Endometrium (tissue), 2 donors: ENCODE data around the gene TNFRSF4.

Experiments used
- FAIRE-seq: peaks from 2 replicates; lab custom pipeline; 2012; peaks lifted over from hg19 to GRCh38; lab: Jason Lieb, UNC
- donor health status: control.
- donor health status: control.

TNFRSF4 gene

GRCh38 chr1:1245178-1245816 lies 31.3 kb upstream of the TNFRSF4 start:
- FAIRE-seq = no peak

DNA sequence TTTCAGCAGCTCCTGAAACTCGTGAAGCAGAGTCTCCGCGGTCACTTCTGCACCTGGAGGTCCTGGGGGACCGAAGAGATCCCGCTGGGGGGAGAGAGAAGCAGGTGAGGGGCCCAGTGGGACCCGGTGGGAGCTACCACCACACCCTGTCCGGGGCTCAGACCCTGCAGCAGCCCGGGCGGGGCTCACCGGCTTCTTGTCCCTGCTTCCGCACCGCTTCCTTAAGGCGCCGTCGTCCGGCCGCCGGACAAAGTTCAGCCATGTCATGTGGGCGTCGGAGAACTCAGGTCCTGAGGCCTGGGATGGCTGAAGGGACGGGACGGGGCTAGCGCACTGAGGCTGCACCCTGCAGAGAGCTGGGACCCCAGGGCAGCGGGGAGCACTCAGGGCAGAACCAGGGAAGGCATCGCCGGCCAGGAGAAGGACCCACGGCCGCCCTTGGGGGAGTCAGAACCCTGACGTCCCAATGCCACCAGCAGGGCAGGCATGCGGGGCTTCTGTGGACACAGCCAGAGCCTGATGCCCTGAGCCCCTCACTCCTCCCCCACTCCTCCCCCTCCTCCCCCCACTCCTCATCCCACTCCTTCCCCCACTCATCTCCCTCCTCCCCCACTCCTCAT lies 30.3 kb upstream of the TNFRSF4 start:
- no peak for FAIRE-seq

DNA sequence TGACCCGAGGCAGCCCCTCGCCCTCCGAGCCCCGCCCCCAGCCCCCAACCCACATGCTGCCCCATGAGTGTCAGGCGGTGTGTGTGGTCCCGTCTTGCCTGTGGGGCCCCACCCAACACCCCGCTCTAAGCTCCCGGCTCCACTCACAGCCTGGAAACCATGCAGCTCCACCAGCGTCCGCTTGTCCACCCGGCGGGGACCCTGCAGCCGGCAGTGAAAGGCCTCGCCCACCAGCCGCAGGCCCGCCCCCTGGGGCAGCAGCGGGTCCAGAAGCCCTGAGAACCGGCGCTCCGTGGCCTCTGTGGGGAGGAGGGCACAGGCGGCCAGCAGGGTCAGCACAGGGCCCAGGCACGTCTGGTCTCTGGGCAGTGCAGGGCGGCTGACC lies 29.8 kb upstream of the TNFRSF4 start:
- no peak for FAIRE-seq

GRCh38 chr1:1243266-1243660 lies 29.3 kb upstream of the TNFRSF4 start:
- no peak for FAIRE-seq

- FAIRE-seq = no peak
These were observed 28.7 kb upstream of the TNFRSF4 start for GRCh38 chr1:1242461-1243265.

GRCh38 chr1:1241588-1242219 lies 27.8 kb upstream of the TNFRSF4 start:
- no peak for FAIRE-seq

DNA sequence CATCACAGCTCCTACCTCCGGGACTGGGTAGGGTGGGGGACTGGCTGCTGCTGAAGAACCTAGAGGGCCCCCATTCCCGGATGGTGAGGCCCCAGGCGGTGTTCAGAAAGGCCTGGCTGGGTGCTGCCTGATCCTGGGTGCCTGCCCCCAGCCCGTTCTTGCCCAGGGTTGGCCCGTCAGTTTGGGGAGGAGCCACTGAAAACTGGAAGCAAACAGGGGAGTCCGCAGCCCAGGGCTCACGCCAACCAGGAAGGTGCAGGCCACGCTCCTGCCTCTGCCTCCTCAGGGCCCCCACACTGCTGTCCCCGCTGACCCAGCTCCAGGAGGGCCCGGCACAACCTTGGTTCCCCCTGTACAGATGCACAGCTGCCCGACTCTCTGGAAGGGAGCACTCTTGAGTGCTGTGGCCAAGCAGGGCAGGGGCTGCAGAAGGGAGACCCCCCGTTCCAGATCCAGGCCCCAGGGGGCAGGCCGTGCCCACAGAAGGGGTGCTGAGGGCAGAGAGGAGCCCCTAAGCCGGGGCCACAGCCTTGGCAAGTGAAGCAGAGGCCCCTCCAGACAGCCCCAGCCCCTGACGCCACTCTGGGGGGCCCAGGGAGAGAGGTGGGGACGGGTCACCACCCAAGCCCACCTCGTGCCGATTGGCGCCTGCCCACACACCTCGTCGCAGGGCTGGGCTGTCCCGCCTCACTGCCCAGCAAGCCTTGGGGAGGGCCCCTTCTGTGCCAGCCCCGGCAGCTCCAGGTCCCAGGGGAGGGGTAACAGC lies 27.1 kb upstream of the TNFRSF4 start:
- no peak for FAIRE-seq

- no peak for FAIRE-seq
These were observed 26.4 kb upstream of the TNFRSF4 start for GRCh38 chr1:1240348-1240732.

GRCh38 chr1:1239614-1240347 lies 25.8 kb upstream of the TNFRSF4 start:
- no peak for FAIRE-seq

DNA sequence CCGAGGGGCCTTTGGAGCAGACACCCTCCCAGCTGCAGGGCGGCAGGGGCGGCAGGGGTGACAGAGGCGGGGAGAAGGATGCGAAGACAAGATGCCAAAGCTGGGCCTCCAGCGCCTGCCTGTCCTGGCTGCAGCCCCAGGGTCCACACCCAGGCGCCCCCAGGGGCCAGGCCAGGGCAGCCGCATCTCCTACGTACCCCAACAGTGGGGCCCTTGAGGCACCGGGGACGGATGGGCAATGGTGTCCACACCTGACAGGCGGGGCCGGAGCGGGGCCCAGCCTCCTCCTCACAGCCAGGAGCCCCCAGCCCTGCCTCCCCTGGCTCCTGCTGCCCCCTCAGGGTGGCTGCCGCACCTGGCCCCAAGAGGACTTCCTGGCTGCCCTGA lies 25.3 kb upstream of the TNFRSF4 start:
- no peak for FAIRE-seq

DNA sequence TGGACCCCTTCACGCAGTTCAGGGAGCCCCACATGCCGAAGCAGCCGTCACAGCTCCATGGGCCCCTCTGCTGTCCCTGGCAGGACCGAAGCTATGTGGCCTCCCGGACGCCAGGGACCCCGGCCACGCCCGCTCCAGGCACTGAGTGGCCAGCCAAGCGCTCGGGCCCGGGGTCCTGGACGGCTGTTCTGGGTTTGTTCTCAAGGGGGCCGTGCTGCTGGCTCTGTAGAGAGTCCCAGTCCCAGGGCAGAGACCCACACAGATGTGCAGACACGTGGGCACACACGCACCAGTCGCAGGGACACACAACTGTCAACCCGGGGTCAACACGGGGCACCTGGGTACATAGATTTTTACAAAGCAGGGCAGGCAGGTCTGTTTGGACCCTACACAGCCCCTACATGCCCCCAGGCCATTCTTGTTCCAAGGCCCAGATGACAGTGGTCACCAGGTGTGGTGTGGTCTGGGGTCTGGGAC lies 24.8 kb upstream of the TNFRSF4 start:
- no peak for FAIRE-seq

DNA sequence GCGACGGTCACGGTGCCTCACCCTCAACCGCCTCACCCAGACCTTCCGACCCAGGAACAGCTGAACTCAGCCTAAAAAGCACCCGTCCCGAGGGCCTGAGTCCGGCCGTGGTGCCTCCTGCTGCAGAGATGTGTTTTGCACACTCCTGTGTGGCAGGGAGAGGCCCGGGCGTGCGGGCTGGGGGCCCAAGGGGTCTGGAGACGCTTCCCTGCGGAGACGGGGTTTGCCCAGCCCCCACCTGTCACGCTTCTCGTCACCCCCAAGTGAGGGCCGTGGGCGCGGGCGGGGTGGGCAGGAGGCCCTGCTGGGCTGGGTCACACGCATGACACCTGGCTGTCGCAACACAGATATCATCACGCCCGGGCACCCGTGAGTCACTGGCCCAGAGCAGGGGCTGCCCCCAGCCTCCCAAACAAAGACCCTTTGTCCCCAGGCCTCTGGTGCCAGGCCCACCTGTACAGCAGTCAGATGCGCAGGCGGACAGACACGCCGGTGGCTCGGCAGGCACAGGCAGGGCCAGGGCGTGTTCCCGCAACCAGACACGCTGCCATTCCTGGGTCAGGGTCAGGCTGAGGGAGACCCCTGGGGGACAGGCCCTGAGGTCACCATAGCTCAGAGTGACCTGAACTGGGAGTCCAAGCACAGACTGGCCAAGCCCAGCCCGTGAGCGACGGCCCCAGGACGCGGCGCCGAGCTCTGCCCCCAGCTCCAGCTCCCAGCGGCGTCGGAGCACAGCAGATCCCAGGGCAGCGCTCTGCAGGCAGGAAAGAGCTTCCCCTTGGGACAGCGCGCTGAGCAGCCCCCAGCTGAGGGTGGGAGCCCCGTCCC lies 24.1 kb upstream of the TNFRSF4 start:
- FAIRE-seq = no peak

- no peak for FAIRE-seq
These were observed 23.3 kb upstream of the TNFRSF4 start for GRCh38 chr1:1236945-1237873.

DNA sequence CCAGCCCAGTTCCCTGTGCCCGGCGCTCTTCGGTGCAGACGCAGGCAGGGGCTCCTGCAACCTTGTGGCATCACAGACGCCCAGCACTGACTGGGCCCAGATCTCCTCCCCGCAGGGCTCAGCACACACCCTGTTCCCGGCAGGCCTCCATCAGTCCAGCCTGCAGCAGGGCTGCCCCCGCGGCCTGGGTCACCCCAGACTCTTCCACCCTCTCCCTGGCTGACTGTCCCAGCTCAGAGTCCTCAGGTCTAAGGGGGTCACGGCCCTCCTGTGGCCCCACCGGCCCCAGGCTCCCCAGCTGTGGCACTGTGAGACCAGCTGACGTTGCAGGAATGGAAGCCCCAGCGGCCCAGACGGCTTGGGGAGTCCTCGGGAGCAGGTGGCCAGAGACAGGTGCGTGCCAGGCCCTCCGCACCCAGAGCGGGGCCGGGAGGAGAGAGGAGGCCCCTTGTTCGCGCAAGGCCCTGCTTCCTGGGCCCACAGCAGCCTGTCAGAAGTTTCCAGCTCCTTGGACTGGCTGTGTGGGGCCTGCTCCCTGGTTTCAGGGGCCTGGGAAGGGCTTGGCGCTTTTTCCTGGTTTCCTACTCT lies 22.3 kb upstream of the TNFRSF4 start:
- FAIRE-seq = no peak

GRCh38 chr1:1235016-1235744 lies 21.2 kb upstream of the TNFRSF4 start:
- FAIRE-seq = no peak

DNA sequence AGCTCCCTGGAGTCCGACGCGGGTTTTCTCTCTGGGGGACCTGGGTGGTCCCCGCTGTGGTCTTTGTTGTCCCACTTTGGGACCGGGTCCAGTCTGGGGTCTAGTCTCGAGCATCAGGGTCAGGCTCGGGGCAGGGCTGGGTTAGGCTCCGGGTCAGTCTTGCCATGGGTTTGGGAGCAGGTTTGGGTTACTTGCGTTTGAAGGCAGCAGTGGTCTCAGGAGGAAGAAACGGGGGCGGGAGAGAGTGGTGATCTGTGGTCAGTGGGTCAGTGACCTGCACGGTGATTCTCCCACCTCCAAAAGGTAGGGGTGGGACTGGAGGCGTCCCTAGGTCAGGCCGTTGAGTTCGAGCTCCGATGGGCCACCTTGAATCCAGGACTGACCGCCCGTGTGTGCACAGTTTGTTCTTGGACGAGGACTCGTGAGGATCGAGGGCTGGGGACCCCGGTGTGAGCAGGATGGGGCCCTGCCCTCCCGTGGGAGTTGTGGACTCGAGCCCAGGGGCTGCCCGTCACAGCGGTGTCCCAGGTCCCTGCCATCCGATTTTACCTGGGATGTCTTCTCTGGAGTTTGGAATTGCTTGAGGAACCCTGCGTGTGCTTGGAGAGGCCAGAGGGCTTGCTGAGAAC lies 20.3 kb upstream of the TNFRSF4 start:
- FAIRE-seq = no peak

DNA sequence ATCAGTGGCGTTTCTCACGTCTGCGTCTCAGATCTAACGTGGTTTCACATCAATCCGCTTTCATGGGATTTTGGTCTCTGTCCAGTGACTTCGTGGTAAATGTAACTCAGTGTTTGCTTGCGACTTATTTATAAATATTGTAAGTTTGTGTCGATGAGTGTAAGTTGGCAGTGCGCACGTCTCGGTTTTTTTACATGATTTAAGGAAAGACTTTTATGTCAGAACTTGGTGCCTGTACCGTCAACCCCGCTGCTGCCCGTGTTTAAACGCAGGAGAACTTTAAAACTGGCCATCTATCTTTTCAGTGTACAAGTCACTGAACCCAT lies 19.6 kb upstream of the TNFRSF4 start:
- FAIRE-seq = no peak
